ENCODE measurements around the gene MED13L. TPM values are rescaled to one million over a fixed set of nuclear protein-coding genes. Genes with fewer than 3 reads are reported as not detected.
"Not testable (repeated sequence)": the region's sequence is repeated elsewhere in the genome, so short reads cannot be mapped to it uniquely, and the experiment has no call there.

MED13L gene
- total and polyA plus RNA-seq, 3 donors from 2014 or later, result 56.4 to 173 (median 133) TPM

- H3K4me1 ChIP-seq, result no peaks in the 10 kb centered on the region
- 97 to 98% methylated on average over 2 of the region's 2 CpGs for WGBS, 2 donors
- H3K4me3 ChIP-seq, result no peak overlapping the region
- H3K9me3 ChIP-seq, result no peaks in the 10 kb centered on the region
- DNase-seq, result no peak
- H3K27ac ChIP-seq, result no peak overlapping the region
- no peaks in the 10 kb centered on the region for H3K36me3 ChIP-seq (ENCODE audit: low read depth, missing control alignments)
- H3K27me3 ChIP-seq, result no peaks in the 10 kb centered on the region
- TF ChIP-seq POLR2A (IDR thresholded peaks at IDR 0.05), result no peak
- no peak for TF ChIP-seq CTCF (IDR thresholded peaks at IDR 0.05)
- intact Hi-C loops (cut with DNase I; ENCODE audit: low total_unique reads), result no loop called here
Observed at GRCh38 chr12:116039081-116039480, 238.4 kb downstream of the MED13L start.

- DNase-seq, result no peak
- no peak overlapping the region for H3K27ac ChIP-seq
- 82% methylated on average over 6 of the region's 6 CpGs for WGBS, 2 donors
Observed at GRCh38 chr12:116037941-116038837, 239.3 kb downstream of the MED13L start.

GRCh38 chr12:116033765-116034164 lies 243.7 kb downstream of the MED13L start:
- intact Hi-C loops (cut with DNase I; ENCODE audit: low total_unique reads), result no loop called here
- H3K27ac ChIP-seq, result no peak overlapping the region
- DNase-seq, result no peak
- H3K4me1 ChIP-seq, result no peaks in the 10 kb centered on the region
- H3K36me3 ChIP-seq (ENCODE audit: low read depth, missing control alignments), result no peaks in the 10 kb centered on the region
- 72% methylated on average over 3 of the region's 3 CpGs for WGBS, 2 donors
- H3K4me3 ChIP-seq, result no peak overlapping the region
- H3K9me3 ChIP-seq, result no peaks in the 10 kb centered on the region
- TF ChIP-seq POLR2A (IDR thresholded peaks at IDR 0.05), result no peak
- TF ChIP-seq CTCF (IDR thresholded peaks at IDR 0.05), result no peak
- H3K27me3 ChIP-seq, result no peaks in the 10 kb centered on the region

More at GRCh38 chr12:116037941-116038837, 239.3 kb downstream of the MED13L start:
- H3K36me3 ChIP-seq (ENCODE audit: low read depth, missing control alignments), result no peaks in the 10 kb centered on the region
- no peaks in the 10 kb centered on the region for H3K4me1 ChIP-seq
- intact Hi-C loops (cut with DNase I; ENCODE audit: low total_unique reads), result no loop called here
- no peak overlapping the region for H3K4me3 ChIP-seq
- no peak for TF ChIP-seq POLR2A (IDR thresholded peaks at IDR 0.05)
- TF ChIP-seq CTCF (IDR thresholded peaks at IDR 0.05), result no peak
- no peaks in the 10 kb centered on the region for H3K27me3 ChIP-seq
- no peaks in the 10 kb centered on the region for H3K9me3 ChIP-seq

- H3K4me1 ChIP-seq; intact Hi-C loops (cut with DNase I; ENCODE audit: low total_unique reads); H3K27me3 ChIP-seq: not testable (repeated sequence)
Observed at GRCh38 chr12:116031624-116032023, 245.9 kb downstream of the MED13L start.

GRCh38 chr12:116028619-116029018 lies 248.9 kb downstream of the MED13L start:
- Histone ChIP-seq H3K27ac (no peak overlapping the region), H3K9me3 (no peaks in the 10 kb centered on the region), H3K36me3 (ENCODE audit: low read depth, missing control alignments) (no peaks in the 10 kb centered on the region), H3K4me3 (no peak overlapping the region), H3K27me3 (no peaks in the 10 kb centered on the region), H3K4me1 (no peaks in the 10 kb centered on the region)
- intact Hi-C loops (cut with DNase I; ENCODE audit: low total_unique reads), result no loop called here
- 85 to 86% methylated on average over 4 of the region's 4 CpGs for WGBS, 2 donors
- TF ChIP-seq CTCF (IDR thresholded peaks at IDR 0.05), result no peak
- no peak for TF ChIP-seq POLR2A (IDR thresholded peaks at IDR 0.05)
- DNase-seq, result no peak

More at GRCh38 chr12:116031624-116032023, 245.9 kb downstream of the MED13L start:
- not testable (repeated sequence) for H3K9me3 ChIP-seq; DNase-seq; H3K4me3 ChIP-seq; H3K36me3 ChIP-seq (ENCODE audit: low read depth, missing control alignments); H3K27ac ChIP-seq
- WGBS, 2 donors, result 98 to 99% methylated on average over 4 of the region's 4 CpGs

All from testis (tissue), 3 donors.